Hepatocyte (in vitro differentiated cells): ENCODE measurements around the gene ZNF319. TPM values are rescaled to one million over a fixed set of nuclear protein-coding genes. Genes with fewer than 3 reads are reported as not detected.

Source experiments
- DNase-seq: peaks from one replicate; pipeline ENCODE4 v3.0.0-alpha.2; 2016; ENCODE audit warnings: low spot score
- H2AFZ ChIP-seq: fragments of 200-600 bp; sonication (generic); 2 replicates; pipeline ENCODE4 v1.6.0; 2016; ENCODE audit warnings: antibody characterized with exemption, mild to moderate bottlenecking
- H3K27ac ChIP-seq: fragments of 200-600 bp; sonication (generic); 2 replicates; pipeline ENCODE4 v1.5.1; 2016; ENCODE audit warnings: mild to moderate bottlenecking
- H3K27me3 ChIP-seq: fragments of 200-600 bp; sonication (generic); 2 replicates; pipeline ENCODE4 v1.6.1; 2016
- H3K36me3 ChIP-seq: fragments of 200-600 bp; sonication (generic); replicated peaks from 2 replicates; pipeline ENCODE4 v1.5.1; 2016; ENCODE audit warnings: low read depth; ENCODE audit not compliant: insufficient read depth
- H3K4me1 ChIP-seq: fragments of 200-600 bp; sonication (generic); 2 replicates; pipeline ENCODE4 v1.5.1; 2016; ENCODE audit warnings: mild to moderate bottlenecking, moderate library complexity; ENCODE audit not compliant: insufficient read depth
- H3K4me2 ChIP-seq: fragments of 200-600 bp; sonication (generic); 2 replicates; pipeline ENCODE4 v1.6.0; 2016
- H3K4me3 ChIP-seq: fragments of 200-600 bp; sonication (generic); 2 replicates; pipeline ENCODE4 v1.5.1; 2016; ENCODE audit warnings: mild to moderate bottlenecking
- H3K79me2 ChIP-seq: fragments of 200-600 bp; sonication (generic); 2 replicates; pipeline ENCODE4 v1.6.0; 2017; ENCODE audit warnings: mild to moderate bottlenecking
- H3K9me2 ChIP-seq: fragments of 200-600 bp; sonication (generic); replicated peaks from 2 replicates; pipeline ENCODE4 v1.6.0; 2017; ENCODE audit warnings: mild to moderate bottlenecking; ENCODE audit not compliant: insufficient read depth
- H3K9me3 ChIP-seq: fragments of 200-600 bp; sonication (generic); 2 replicates; pipeline ENCODE4 v1.5.1; 2016; ENCODE audit warnings: low read depth, mild to moderate bottlenecking
- H4K20me1 ChIP-seq: fragments of 200-600 bp; sonication (generic); 2 replicates; pipeline ENCODE4 v1.6.0; 2016; ENCODE audit warnings: mild to moderate bottlenecking; ENCODE audit not compliant: insufficient read depth, poor library complexity, severe bottlenecking
- CTCF ChIP-seq: fragments of 200-600 bp; sonication (generic); IDR thresholded peaks from 2 replicates; pipeline ENCODE4 v1.5.1; 2016; ENCODE audit warnings: antibody characterized with exemption, mild to moderate bottlenecking; ENCODE audit not compliant: poor library complexity
- EZH2 ChIP-seq: fragments of 200-600 bp; sonication (generic); IDR thresholded peaks from 2 replicates; pipeline ENCODE4 v1.6.1; 2016; ENCODE audit warnings: antibody characterized with exemption, mild to moderate bottlenecking, borderline replicate concordance
- EZH2phosphoT487 ChIP-seq: fragments of 200-600 bp; sonication (generic); IDR thresholded peaks from one replicate; pipeline ENCODE4 v1.6.1; 2018; ENCODE audit warnings: antibody characterized with exemption, mild to moderate bottlenecking, low read depth, moderate library complexity; ENCODE audit not compliant: unreplicated experiment, severe bottlenecking
- WGBS: methylation state at CpG from one replicate; pipeline ENCODE4 v1.1.6; 2016; ENCODE audit warnings: low lambda C conversion rate; ENCODE audit errors: missing lambda C conversion rate; 5-methylcytosine and 5-hydroxymethylcytosine counted together
- polyA plus RNA-seq: library from polyadenylated mRNA; unstranded; fragments of >200 nt; fragmentation: Nextera tagmentation; extraction: Ambion mirVana; gene quantifications from 2 replicates; pipeline ENCODE4 v1.2.1, GENCODE V29; 2016
- total RNA-seq: library from RNA; depleted of rRNA; stranded (reverse); fragments of >200 nt; gene quantifications from 2 replicates; pipeline ENCODE4 v1.2.3, GENCODE V29; 2014

The ZNF319 gene
- total and polyA plus RNA-seq, 2 experiments from 2014 or later: 5.3 to 8.3 TPM

DNA sequence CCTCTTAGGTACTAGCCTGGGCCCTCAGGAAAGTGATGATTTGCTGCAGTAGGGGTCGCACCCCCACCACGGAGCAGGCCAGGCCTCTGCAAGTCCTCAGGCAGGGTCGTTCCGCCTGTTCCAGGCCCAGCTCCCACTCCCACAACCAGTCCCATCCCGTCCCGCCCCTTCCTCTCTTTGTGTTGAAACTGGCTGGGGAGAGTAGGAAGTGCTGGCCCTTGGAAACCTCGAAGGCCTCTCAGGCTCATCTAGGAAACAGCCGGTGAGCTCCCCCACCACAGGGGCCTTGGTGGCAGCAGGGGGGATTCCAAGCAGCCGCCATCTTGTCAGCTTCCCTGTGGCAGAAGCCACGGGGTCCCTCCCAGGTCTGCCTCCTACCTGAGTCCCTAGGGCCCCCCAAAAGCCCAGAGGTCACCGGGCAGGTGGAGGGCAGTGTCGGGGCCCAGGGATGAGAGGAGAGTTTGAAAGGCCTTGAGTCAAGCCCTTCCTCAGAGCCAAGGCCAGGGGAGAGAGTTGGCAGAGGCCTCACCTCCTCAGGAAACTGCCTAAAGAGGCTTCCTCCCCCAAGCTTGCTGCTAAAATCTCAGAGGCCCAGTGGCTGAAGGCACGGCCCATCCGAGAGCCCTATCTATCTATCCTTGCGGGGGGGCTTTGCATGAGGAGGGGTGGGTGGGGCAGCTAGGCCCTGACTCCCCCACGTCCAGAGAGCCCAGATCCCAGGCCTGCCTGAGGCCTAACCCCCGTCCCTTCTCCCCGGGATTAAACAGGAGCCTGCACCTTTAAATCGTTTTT, 47.3 kb upstream of the ZNF319 start:
- no peaks in the 10 kb centered on the region for H3K4me1 ChIP-seq
- H3K4me3 ChIP-seq: no peak overlapping the region
- no peak overlapping the region for H3K4me2 ChIP-seq
- TF ChIP-seq EZH2 (no peak), CTCF (no peak), EZH2phosphoT487 (no peak)
- H3K27ac ChIP-seq: no peak overlapping the region
- no peak for DNase-seq
- H3K27me3 ChIP-seq: no peaks in the 10 kb centered on the region
- H3K79me2 ChIP-seq: no peaks in the 10 kb centered on the region
- 69% methylated on average over 18 of the region's 19 CpGs for WGBS
- no peaks in the 10 kb centered on the region for H3K9me2 ChIP-seq
- H3K9me3 ChIP-seq: no peaks in the 10 kb centered on the region
- H2AFZ ChIP-seq: no peak overlapping the region
- H3K36me3 ChIP-seq: no peaks in the 10 kb centered on the region
- H4K20me1 ChIP-seq: no peaks in the 10 kb centered on the region

DNA sequence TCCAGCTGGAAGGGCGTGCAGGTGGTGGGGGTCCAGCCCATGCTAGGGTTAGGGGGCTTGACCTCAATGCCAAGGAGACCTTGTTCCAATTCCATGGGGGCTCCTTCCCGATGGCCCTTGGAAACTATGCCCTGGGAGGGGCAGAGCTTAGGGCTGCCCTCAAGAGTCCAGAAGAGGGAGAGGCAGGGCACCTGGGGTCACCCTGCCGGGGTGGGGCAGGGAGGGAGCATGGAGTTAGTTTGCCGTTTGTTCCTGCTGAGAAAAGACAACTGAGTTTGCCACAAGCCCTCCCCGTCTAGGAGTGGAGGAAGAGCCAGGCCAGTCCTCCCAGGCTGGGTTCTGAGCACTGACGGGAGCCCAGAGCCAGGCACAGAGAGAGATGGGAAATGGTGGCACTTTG, 46.5 kb upstream of the ZNF319 start:
- H3K36me3 ChIP-seq: no peaks in the 10 kb centered on the region
- no peak overlapping the region for H2AFZ ChIP-seq
- H4K20me1 ChIP-seq: no peaks in the 10 kb centered on the region
- no peaks in the 10 kb centered on the region for H3K9me2 ChIP-seq
- H3K79me2 ChIP-seq: no peaks in the 10 kb centered on the region
- DNase-seq: no peak
- H3K27ac ChIP-seq: no peak overlapping the region
- no peak for TF ChIP-seq EZH2phosphoT487
- TF ChIP-seq EZH2: no peak
- TF ChIP-seq CTCF: no peak
- WGBS: 79% methylated on average over 6 of the region's 6 CpGs
- no peaks in the 10 kb centered on the region for H3K27me3 ChIP-seq
- no peak overlapping the region for H3K4me2 ChIP-seq
- no peak overlapping the region for H3K4me3 ChIP-seq
- no peaks in the 10 kb centered on the region for H3K9me3 ChIP-seq
- no peaks in the 10 kb centered on the region for H3K4me1 ChIP-seq

GRCh38 chr16:58046054-58046881, 45.8 kb upstream of the ZNF319 start:
- TF ChIP-seq EZH2 (no peak), CTCF (no peak), EZH2phosphoT487 (no peak)
- DNase-seq: no peak
- H3K79me2 ChIP-seq: no peaks in the 10 kb centered on the region
- H3K4me1 ChIP-seq: no peaks in the 10 kb centered on the region
- no peak overlapping the region for H3K4me2 ChIP-seq
- H3K9me3 ChIP-seq: no peaks in the 10 kb centered on the region
- H3K27ac ChIP-seq: no peak overlapping the region
- no peaks in the 10 kb centered on the region for H4K20me1 ChIP-seq
- no peak overlapping the region for H3K4me3 ChIP-seq
- no peaks in the 10 kb centered on the region for H3K9me2 ChIP-seq
- no peaks in the 10 kb centered on the region for H3K27me3 ChIP-seq
- WGBS: 95% methylated on average over 15 of the region's 16 CpGs
- H2AFZ ChIP-seq: no peak overlapping the region
- no peaks in the 10 kb centered on the region for H3K36me3 ChIP-seq
